Fibroblast of mammary gland (primary cell): ENCODE data around the gene PALB2.

Experiments used
- DNase-seq: peaks from one replicate; pipeline ENCODE4 v3.0.0-alpha.2; 2010; ENCODE audit warnings: low read depth
- H3K4me3 ChIP-seq: 2 replicates; pipeline ENCODE4 v1.5.1; 2011; ENCODE audit warnings: low read depth, mild to moderate bottlenecking, low read length, moderate library complexity; ENCODE audit not compliant: control insufficient read depth
- CTCF ChIP-seq: conservative IDR thresholded peaks from 2 replicates; pipeline ENCODE4 v1.5.1; 2011; ENCODE audit warnings: low read depth, low read length, inconsistent platforms; ENCODE audit not compliant: control insufficient read depth, insufficient read depth

Gene PALB2

DNA sequence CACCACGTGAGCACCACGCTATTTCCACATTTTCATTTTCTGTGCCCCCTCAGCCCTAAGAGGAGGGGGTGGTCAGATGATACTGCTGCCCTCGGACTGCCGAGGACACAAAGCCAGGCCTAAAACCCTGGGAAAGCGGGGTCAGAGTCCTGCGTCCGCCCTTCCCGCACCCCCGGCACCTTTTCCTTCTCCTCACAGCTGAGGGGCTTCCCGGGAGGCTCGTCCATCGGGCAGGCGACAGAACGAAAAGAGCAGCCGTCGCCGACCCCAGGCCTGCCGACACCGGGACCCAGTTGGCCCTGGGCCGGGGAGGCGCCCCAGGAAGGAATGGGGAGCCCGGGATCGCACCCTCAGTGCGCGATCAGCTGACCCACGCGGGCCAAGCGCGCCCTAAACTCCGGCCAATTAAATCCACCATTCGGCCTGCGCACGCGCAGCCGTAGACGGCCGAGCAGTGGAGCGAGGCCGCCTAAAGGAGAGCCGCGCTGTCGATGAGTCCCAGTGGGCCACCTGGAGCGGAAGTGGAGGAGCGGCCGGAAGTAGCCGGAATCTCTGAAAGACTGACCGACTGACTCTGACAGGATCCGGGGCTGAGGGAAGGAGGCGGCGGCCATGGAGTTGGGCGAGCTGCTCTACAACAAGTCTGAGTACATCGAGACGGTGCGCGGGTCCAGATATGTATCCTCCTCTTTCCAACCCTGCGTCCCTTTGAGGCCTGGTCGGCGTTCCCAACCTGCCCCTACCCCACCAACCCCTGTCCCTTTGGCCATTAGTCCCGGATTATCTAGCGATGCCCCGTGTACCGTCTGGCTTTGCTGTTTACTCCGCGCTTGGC, at the start of gene PALB2, which contains the start of gene DCTN5:
Gene PALB2, minus strand, starts transcription at position 380 of the 835 bp plus-strand sequence. Its CDS starts 153 bp downstream, at position 227.
Gene DCTN5, plus strand, starts transcription at position 536 of the 835 bp plus-strand sequence. Its CDS starts 77 bp downstream, at position 613.
- peak; percentile 92 for DNase-seq
- H3K4me3 ChIP-seq: peak within 1 kb of the TSS; percentile 87
- no peak for TF ChIP-seq CTCF

DNA sequence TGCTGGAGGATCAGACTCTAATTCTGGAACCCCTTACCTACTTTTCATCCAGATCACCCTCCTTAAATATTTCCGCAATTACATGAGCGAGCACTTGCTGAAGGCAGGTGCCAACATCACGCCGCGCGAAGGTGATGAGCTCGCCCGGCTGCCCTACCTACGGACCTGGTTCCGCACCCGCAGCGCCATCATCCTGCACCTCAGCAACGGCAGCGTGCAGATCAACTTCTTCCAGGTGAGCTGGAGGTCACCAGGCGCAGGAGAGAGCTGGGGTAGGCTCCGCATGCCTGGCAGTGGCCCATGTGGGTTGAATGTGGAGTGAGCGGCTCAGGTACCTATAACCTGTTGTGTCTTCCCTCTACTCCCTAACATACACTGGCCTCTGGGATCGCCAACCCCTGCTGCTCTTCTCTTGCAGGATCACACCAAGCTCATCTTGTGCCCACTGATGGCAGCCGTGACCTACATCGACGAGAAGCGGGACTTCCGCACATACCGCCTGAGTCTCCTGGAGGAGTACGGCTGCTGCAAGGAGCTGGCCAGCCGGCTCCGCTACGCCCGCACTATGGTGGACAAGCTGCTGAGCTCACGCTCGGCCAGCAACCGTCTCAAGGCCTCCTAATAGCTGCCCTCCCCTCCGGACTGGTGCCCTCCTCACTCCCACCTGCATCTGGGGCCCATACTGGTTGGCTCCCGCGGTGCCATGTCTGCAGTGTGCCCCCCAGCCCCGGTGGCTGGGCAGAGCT, 48.5 kb upstream of the PALB2 start:
- DNase-seq: no peak
- no peak for TF ChIP-seq CTCF
- H3K4me3 ChIP-seq: no peak overlapping the region

DNA sequence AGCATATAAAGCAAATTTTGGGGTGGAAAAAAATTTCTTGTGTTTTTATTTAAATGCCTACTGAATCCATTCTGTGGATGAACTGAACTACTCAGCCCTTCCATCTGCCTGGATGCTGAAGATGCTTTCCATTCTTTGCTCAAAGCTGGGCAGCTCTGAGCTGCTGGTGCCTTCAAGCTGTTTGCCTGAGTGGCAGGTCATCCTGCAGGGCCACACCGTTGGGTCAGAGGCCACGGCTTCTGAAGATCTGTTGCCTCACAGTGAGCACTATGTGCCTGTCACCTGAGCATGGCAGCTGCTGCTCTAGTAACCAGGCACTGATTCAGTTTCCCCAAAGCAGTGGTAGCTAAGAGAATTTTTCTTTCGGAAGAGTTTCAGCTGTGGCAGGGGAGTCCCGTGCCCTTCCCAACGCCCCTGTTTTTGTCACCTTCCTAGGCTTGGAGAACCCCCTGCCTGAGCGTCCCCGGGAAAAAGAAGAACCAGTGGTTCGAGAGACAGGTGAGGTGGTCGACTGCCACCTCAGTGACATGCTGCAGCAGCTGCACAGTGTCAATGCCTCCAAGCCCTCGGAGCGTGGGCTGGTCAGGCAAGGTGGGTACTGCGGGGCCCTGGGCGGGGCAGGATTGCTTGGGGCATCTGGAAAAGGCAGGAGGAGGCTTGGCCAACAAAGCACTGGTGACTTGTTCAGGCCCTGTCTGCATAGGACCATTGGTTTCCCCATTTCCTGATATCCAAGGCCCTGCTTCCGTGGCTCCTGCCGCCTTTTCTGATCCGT, 46.1 kb upstream of the PALB2 start:
- no peak for TF ChIP-seq CTCF
- no peak overlapping the region for H3K4me3 ChIP-seq
- no peak for DNase-seq

GRCh38 chr16:23683487-23683886, 42.4 kb upstream of the PALB2 start:
- TF ChIP-seq CTCF: no peak
- DNase-seq: no peak
- H3K4me3 ChIP-seq: no peak overlapping the region

DNA sequence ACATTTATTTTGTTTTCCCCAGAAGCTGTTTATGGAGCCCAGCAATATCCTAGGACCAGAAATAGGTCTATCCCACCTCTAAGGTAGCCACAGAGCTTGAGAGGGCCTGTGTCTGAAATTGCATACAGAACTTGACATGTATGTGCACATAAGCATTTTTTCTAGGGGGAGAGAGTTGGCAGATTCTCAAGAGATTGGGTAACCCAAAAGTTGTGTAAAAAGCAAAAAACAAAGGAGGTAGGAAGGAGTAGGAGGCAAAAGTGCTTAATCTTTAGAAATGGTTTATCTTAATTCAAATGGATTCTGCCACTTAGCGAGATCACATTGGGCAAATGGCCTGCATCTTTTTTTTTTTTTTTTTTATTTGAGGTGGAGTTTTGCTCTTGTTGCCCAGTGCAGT, 41.1 kb upstream of the PALB2 start:
- TF ChIP-seq CTCF: no peak
- DNase-seq: peak; percentile 62
- no peak overlapping the region for H3K4me3 ChIP-seq

DNA sequence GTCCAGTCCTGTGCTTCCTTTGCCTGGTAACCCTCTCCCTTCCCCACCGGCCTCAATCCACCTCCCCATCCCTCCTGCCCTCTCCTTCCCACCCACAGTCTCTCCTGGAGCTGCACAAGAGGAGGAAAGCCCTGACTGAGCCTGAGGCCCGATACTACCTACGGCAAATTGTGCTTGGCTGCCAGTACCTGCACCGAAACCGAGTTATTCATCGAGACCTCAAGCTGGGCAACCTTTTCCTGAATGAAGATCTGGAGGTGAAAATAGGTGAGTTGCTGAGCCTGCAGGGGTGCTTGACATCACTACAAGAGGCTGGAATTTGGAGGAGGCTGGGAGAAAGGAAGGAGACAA, 38.9 kb upstream of the PALB2 start:
- H3K4me3 ChIP-seq: peak overlapping the region; percentile 75
- no peak for DNase-seq
- no peak for TF ChIP-seq CTCF
